Endodermal cell (in vitro differentiated cells): ENCODE measurements around the gene CCDC92B. TPM values are rescaled to one million over a fixed set of nuclear protein-coding genes. Genes with fewer than 3 reads are reported as not detected.
A peak's percentile ranks its signal among the peaks of the same experiment; 100 is the strongest.
"Not testable (repeated sequence)": the region's sequence is repeated elsewhere in the genome, so short reads cannot be mapped to it uniquely, and the experiment has no call there.

Experiments used
- DNase-seq: peaks from one replicate; pipeline ENCODE4 v3.0.0-alpha.2; 2017
- H3K27ac ChIP-seq: 2 replicates; pipeline ENCODE4 v1.5.1; 2013; ENCODE audit warnings: mild to moderate bottlenecking, low read depth, low read length, moderate library complexity
- H3K27me3 ChIP-seq: 2 replicates; pipeline ENCODE4 v1.6.1; 2013; ENCODE audit warnings: mild to moderate bottlenecking, low read length, moderate library complexity; ENCODE audit not compliant: insufficient read depth, control insufficient read depth, poor library complexity, severe bottlenecking
- H3K36me3 ChIP-seq: 2 replicates; pipeline ENCODE4 v1.7.0; 2013; ENCODE audit warnings: mild to moderate bottlenecking, low read length, moderate library complexity; ENCODE audit not compliant: control insufficient read depth, insufficient read depth
- H3K4me1 ChIP-seq: one replicate; pipeline ENCODE4 v1.7.0; 2013; ENCODE audit warnings: low read length; ENCODE audit not compliant: control insufficient read depth, insufficient read depth
- H3K4me3 ChIP-seq: 2 replicates; pipeline ENCODE4 v1.5.1; 2013; ENCODE audit warnings: mild to moderate bottlenecking, low read length, moderate library complexity
- H3K9ac ChIP-seq: 2 replicates; pipeline ENCODE4 v1.6.1; 2013; ENCODE audit warnings: mild to moderate bottlenecking, low read length, moderate library complexity; ENCODE audit not compliant: poor library complexity, severe bottlenecking; ENCODE audit errors: extremely low read depth
- H3K9me3 ChIP-seq: 2 replicates; pipeline ENCODE4 v1.6.1; 2013; ENCODE audit warnings: mild to moderate bottlenecking, low read length, moderate library complexity; ENCODE audit not compliant: control insufficient read depth
- H3K27ac Mint-ChIP-seq: 2 replicates; pipeline ENCODE4 v1.8.0; 2020; ENCODE audit warnings: mixed read lengths
- H3K27me3 Mint-ChIP-seq: 2 replicates; pipeline ENCODE4 v1.8.0; 2021; ENCODE audit warnings: mild to moderate bottlenecking, mixed read lengths; ENCODE audit not compliant: insufficient read depth
- H3K36me3 Mint-ChIP-seq: 2 replicates; pipeline ENCODE4 v1.8.0; 2020; ENCODE audit warnings: low read depth, mixed read lengths
- H3K4me1 Mint-ChIP-seq: 2 replicates; pipeline ENCODE4 v1.8.0; 2020; ENCODE audit warnings: mixed read lengths
- H3K4me3 Mint-ChIP-seq: 2 replicates; pipeline ENCODE4 v1.8.0; 2020; ENCODE audit warnings: mild to moderate bottlenecking, moderate library complexity, mixed read lengths
- H3K9me3 Mint-ChIP-seq: 2 replicates; pipeline ENCODE4 v1.8.0; 2020; ENCODE audit warnings: mild to moderate bottlenecking, mixed read lengths
- WGBS, 2 experiments: methylation state at CpG; one replicate each; pipeline versions ENCODE4 v1.1.5 to v1.1.7; 2013; ENCODE audit warnings: missing lambda C conversion rate in 2 of 2, mixed read lengths in 1 of 2; ENCODE audit not compliant: insufficient coverage in 1 of 2, insufficient read length in 1 of 2; 5-methylcytosine and 5-hydroxymethylcytosine counted together
- total RNA-seq, 2 donors: library from RNA; stranded (reverse); fragmentation: NEBNext Ultra II Directional in 1 of 2; extraction: Animal tissue kit (Norgen Biotek cat#: 25700) in 1 of 2; gene quantifications; 2 replicates in 1 of 2; 3 replicates in 1 of 2; pipeline ENCODE4 v1.2.1, GENCODE V29; 2021
- TF ChIP-seq, protein P1 (sequence below): fragments of 200-600 bp; sonication (generic); conservative IDR thresholded peaks from 2 replicates; pipeline ENCODE4 v1.5.0; 2021; ENCODE audit warnings: antibody characterized with exemption, mild to moderate bottlenecking

The CCDC92B gene
- total RNA-seq, 2 donors from 2014 or later, result 4.3 to 5.8 TPM

DNA sequence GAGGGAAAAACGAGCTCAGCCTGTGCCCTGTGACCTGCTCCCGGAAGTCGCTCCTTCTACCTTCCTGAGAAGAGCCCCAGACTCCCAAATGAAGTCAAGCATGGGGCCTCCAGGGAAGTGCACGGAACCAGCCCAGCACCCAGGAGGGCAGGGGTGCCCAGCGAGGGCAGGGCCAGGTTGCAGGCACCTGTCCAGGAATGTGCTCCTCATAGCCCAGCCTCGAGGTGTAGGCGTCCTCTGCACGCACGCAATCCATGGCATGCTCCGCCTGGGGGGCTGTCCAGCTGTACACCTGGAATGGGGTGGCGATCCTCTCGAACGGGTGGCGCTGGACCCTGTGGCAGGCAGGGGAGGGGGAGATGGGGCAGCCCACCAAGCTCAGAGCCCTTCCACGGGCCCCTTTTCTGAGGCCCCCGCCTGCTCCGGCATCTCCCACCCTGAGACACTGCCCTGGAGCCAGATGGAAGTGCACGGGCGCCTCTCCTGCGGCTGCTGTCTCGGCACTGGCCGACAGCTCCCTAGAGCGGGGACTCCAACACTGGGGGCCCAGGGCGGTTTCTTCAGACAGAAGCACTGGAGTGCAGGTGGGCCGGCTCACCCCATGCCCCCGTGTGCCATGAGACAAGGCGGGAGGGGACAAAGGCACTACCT is 48.8 kb downstream of the CCDC92B start:
- no peaks in the 10 kb centered on the region for H3K27me3 Mint-ChIP-seq
- no peak overlapping the region for H3K27ac Mint-ChIP-seq
- H3K36me3 ChIP-seq, result peaks cover 19% of the 10 kb centered on the region
- no peaks in the 10 kb centered on the region for H3K27me3 ChIP-seq
- no peak overlapping the region for H3K27ac ChIP-seq
- no peaks in the 10 kb centered on the region for H3K9me3 Mint-ChIP-seq
- no peak overlapping the region for H3K4me3 ChIP-seq
- H3K36me3 Mint-ChIP-seq, result peaks cover 30% of the 10 kb centered on the region
- H3K9me3 ChIP-seq, result no peaks in the 10 kb centered on the region
- H3K9ac ChIP-seq, result no peak overlapping the region
- 88 to 90% methylated on average over 20 to 27 of the region's 27 CpGs for WGBS, 2 experiments
- H3K4me1 ChIP-seq, result no peaks in the 10 kb centered on the region
- TF ChIP-seq, protein P1, sequence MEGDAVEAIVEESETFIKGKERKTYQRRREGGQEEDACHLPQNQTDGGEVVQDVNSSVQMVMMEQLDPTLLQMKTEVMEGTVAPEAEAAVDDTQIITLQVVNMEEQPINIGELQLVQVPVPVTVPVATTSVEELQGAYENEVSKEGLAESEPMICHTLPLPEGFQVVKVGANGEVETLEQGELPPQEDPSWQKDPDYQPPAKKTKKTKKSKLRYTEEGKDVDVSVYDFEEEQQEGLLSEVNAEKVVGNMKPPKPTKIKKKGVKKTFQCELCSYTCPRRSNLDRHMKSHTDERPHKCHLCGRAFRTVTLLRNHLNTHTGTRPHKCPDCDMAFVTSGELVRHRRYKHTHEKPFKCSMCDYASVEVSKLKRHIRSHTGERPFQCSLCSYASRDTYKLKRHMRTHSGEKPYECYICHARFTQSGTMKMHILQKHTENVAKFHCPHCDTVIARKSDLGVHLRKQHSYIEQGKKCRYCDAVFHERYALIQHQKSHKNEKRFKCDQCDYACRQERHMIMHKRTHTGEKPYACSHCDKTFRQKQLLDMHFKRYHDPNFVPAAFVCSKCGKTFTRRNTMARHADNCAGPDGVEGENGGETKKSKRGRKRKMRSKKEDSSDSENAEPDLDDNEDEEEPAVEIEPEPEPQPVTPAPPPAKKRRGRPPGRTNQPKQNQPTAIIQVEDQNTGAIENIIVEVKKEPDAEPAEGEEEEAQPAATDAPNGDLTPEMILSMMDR, result no peak
- peaks cover 4% of the 10 kb centered on the region for H3K4me1 Mint-ChIP-seq
- peak; percentile 44 for DNase-seq
- no peak overlapping the region for H3K4me3 Mint-ChIP-seq

DNA sequence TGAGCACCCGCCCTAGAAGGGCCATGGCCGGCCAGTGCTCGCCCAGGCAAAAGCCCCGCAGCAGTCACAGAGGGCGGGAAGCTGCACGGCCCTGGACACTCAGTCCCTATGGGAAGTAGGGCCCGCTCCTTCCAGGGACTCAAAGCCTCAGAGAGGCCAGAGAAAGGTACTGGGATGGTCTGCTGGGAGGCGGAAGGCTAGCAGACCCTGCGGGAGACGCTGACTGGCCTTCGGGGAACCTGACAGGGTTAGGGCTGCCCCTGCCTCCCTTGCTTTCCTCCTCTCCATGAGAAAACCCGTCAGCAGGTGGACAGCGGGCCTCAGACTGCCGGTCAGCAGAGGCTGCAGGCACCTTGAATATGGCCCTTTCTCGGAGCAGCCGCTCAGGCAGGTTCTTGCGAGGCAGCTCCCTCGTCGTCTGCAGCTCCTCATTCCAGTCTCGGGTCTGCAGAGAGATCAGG is 49.4 kb downstream of the CCDC92B start:
- no peak overlapping the region for H3K27ac ChIP-seq
- no peaks in the 10 kb centered on the region for H3K4me1 ChIP-seq
- H3K4me3 Mint-ChIP-seq, result no peak overlapping the region
- H3K27ac Mint-ChIP-seq, result no peak overlapping the region
- no peaks in the 10 kb centered on the region for H3K27me3 ChIP-seq
- no peaks in the 10 kb centered on the region for H3K9me3 Mint-ChIP-seq
- peaks cover 30% of the 10 kb centered on the region for H3K36me3 Mint-ChIP-seq
- peak; percentile 40 for DNase-seq
- 95% methylated on average over 19 to 20 of the region's 20 CpGs for WGBS, 2 experiments
- H3K27me3 Mint-ChIP-seq, result no peaks in the 10 kb centered on the region
- TF ChIP-seq, protein P1, result no peak
- no peaks in the 10 kb centered on the region for H3K9me3 ChIP-seq
- peaks cover 19% of the 10 kb centered on the region for H3K36me3 ChIP-seq
- no peaks in the 10 kb centered on the region for H3K4me1 Mint-ChIP-seq
- H3K9ac ChIP-seq, result no peak overlapping the region
- no peak overlapping the region for H3K4me3 ChIP-seq

DNA sequence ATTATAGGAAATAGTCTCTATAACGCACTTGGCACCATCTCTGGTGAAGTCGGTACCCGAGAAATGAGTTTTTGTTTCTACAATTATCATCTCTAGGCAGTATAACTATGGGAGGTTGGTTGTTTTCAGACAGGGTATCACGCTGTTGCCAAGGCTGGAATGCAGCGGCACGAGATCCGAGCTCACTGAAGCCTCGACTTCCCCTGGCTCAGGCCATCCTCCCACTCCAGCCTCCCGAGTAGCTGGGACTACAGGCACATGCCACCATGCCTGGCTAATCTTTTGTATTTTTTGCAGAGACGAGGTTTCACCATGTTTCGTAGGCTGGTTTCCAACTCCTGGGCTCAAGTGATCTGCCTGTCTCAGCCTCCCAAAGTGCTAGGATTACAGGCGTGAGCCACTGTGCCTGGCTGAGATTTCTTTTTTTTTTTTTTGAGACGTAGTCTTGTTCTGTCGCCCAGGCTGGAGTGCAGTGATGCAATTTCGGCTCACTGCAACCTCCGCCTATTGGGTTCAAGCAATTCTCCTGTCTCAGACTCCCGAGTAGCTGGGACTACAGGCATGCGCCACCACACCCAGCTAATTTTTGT is 50.1 kb downstream of the CCDC92B start:
- not testable (repeated sequence) for H3K4me3 Mint-ChIP-seq, H3K4me1 Mint-ChIP-seq, H3K4me1 ChIP-seq, H3K9me3 ChIP-seq, H3K9ac ChIP-seq, H3K27ac ChIP-seq, H3K9me3 Mint-ChIP-seq, H3K27ac Mint-ChIP-seq, H3K27me3 ChIP-seq, H3K27me3 Mint-ChIP-seq, H3K4me3 ChIP-seq
- peaks cover 30% of the 10 kb centered on the region for H3K36me3 Mint-ChIP-seq
- peak; percentile 19 for DNase-seq
- 94 to 97% methylated on average over 15 to 18 of the region's 18 CpGs for WGBS, 2 experiments
- peaks cover 19% of the 10 kb centered on the region for H3K36me3 ChIP-seq
